HG02973 (cell line): Measurements from ENCODE around the gene CDYL.

Experiments
- ATAC-seq: cut with Tn5 transposase; IDR thresholded peaks from one replicate; pipeline ENCODE4 v1.9.1; 2021; ENCODE audit warnings: moderate library complexity; ENCODE audit not compliant: unreplicated experiment

CDYL gene

DNA sequence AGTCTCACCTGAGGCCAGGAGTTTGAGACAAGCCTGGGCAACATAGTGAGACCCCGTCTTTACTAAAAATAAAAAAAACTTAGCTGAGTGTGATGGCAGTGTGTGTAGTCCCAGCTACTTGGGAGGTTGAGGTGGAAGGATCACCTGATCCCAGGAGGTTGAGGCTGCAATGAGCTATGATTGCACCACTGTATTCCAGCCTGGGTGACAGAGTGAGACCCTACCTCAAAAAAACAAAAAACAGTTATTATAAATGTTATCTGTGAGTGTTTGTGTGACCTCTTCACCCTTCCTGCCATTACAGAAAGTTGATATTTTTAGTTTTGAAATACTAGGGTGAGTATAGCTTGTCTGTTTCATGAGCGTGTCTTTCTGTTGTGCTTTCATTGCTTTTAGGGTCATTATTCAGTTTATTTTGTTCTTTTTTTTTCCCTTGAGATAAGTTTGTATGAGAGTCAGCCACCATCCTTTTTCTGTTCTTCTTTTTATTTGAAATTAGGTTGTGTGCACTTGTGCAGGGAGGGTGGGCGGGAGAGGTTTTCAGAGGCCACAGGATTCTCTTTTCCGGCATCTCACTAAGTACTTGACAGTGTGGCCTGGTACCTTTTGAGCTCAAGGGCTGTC, 26.2 kb downstream of the CDYL start:
- ATAC-seq = peak; percentile 52

DNA sequence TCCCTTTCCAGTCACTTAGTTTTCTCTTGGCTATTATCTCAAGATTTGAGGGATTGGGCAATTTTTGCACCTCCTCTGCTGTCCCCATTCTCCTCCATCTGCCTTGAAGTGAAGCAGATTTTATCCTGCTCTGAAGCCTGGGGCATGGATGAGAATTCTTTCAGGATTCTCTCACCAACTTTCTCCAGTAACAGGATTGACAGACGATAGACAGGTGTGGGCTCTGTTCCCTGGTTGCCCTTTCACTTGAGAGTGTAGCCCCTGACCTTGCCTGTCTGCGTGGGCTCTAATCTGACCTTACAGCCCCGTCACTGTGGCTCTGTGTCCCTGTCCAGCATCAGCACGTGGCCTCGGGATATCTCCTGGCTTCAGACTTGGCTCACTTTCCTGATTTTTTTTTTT, 27.1 kb downstream of the CDYL start:
- ATAC-seq = no peak

DNA sequence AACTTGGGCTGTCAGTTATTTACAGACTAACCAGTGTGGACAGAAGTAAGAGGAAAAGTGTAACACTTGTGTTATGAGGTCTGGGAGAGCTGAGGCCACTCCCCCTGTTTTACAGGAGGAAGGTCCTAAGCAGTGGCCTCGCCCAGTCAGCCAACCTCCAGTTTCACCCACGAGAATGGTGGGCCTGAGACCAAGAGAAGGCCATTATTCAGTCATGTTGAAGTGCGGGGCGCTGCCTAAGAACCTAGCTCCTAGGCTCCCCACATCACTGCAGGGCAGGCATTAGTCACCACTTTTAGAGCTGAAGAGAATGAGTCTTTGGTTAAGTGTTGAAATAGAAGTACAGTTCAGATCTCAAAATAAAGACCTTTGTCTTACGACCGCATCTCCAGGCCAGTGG, 27.9 kb downstream of the CDYL start:
- ATAC-seq = no peak

DNA sequence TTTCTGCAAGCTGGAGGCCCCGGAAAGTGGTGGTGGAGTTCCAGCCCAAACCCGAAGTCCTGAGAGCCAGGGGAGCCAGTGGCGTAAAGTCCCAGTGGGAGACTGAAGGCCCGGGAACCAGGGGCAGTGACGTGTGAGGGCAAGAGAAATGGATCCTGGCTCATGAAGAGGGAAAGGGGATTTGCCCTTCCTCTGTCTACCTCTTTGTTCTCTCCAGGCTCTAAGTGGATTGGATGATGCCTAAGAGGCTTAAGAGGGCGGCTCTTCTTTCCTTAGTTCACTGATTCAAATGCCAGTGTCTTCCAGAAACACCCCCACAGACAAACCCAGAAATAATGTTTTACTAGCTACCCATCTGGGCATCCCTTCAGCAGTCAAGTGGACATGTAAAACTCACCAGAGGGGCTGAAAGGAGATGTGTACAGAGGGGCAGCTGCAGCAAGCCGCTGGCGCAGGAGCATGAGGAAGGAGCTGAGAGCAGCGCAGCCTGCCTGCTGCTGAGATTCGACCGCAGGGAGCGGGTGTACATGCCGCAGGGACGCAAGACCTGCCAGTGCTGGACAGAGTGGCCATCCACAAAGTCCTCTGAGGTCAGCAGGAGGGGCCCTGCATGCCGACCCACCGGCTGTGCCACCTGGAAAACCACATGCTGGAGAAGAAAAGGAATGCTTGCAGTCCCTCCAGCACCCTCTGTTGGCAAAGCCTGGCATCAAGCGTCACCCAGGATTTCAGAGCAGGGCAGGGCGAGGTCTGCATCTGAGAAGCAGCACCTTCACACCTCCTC, 29.5 kb downstream of the CDYL start:
- ATAC-seq = no peak

DNA sequence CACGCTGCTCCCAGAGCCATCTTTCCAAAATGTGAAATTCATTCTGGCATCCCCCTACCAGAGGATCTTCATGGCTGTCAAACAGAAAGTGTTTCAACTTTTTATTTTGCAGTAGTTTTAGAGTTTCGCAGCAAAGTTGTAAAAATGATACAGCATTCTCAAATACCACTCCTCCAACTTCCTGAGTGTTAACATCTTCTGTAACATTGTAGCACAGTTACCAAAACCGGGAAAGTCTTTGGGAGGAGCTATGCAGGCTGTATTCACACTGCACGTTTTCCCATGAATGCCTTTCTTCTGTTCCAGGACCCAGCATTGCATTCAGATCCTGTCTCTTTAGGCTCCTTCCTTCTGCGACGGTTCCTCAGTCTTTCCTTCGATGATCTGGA, 30.1 kb downstream of the CDYL start:
- ATAC-seq = no peak

DNA sequence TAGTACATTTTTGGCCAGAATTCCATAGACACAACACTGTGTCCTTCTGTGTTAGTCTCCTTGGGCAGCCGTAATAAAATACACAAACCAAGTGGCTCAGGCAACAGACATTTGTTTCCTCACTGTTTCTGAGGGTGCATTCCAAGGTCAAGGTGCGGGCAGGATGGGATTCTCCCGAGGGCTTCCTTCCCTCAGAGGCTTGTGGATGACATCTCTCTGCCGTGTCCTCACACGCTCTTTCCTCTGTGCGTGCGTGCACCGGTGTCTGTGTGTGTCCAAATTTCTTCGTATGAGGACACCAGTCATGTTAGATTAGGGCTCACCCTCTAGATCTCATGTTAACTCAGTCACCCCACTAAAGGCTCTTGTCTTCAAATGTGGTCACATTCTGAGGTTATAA, 30.6 kb downstream of the CDYL start:
- no peak for ATAC-seq

DNA sequence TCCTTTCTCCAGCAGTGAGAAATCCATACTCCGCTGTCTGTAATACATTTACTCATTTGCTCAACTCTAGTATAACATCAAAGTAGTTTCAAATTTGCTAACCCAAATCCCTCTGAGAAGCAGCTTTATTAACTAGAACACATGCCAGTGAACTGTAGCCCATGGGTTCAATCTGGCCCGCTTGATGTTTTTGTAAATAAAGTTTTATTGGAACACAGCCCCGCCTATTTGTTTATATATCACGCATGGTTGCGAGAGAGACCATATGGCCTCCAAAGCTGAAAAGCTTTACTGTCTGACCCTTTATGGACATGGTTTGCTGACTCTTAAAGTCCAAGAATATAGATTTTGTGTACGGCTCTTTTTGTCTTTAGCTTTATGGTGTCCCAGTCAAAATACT, 32.2 kb downstream of the CDYL start:
- no peak for ATAC-seq

DNA sequence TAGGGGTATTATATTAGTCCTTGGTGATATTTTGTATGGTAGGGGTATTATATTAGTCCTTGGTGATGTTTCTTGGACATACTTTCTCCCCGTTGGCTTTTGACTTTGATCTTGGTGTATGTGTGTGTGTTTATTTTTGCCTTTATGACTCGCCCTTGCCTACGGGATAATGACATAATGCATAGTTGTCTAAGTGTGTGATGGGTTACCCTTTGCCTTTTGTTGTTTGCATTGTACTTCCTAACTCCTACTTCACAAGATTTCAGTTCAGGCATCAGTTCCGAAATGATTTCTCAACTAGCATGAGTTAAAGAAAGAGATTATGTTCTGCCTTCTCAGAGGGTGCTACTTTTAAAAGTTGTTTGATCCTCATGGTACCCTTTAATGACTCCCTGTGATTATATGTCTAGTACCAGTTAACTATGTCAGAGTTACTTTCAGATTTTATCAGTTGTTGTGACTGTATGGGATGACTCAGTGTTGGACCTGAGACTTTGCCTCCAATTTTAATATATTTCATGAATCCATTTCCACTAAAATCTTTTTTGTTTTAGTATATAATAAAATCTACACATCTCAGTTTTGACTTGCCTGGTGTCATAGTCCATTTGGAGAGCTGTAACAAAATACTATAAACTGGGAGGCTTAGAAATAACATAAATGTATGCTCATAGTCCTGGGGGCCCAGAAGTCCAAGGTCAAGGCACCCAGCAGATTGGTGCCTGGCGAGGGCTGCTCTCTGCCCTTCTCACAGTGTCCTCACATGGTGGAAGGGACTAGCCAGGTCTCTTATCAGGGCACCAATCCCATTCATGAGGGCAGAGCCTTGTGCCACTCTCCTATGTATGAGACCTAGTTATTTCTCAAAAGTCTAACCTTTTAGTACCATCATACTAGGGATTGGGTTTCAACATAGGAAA, 34.1 kb downstream of the CDYL start:
- ATAC-seq = no peak

DNA sequence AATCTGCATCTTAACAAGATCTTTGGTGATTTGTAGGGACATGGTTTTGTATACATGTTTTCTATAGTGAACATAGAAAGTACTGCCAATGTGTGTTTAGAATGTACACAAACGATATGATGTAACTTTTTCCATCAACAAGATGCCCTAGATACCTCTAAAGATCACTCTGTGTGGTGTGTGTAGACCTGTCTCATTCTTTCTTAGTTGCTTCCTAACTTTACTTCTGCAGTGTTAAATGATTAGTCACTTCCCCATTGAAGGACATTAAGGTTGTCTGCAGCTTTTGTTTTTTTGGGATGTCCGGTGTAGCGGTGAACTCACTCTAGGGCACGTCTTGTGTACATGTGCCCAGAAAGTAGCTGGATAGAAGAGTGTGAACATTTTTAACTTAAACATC, 35.9 kb downstream of the CDYL start:
- no peak for ATAC-seq

DNA sequence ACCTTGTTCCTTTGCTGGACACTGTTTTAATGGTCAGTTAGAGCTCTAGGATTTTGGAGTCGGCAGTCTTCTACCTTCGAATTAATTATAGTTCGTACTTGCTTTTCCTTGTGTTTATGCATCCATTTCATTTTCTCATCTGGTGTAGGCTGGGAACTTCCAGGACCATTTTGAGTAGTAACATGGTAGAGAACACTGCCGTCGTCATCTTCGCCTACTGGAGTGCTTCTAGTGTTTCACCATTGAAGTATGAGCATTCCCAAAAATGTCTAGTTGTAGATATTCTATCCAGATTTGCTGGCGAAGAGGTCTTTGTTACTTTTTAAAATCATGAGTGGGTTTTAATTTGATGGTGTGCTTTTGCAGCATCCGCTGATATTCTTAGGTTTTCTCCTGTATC, 36.9 kb downstream of the CDYL start:
- ATAC-seq = no peak

DNA sequence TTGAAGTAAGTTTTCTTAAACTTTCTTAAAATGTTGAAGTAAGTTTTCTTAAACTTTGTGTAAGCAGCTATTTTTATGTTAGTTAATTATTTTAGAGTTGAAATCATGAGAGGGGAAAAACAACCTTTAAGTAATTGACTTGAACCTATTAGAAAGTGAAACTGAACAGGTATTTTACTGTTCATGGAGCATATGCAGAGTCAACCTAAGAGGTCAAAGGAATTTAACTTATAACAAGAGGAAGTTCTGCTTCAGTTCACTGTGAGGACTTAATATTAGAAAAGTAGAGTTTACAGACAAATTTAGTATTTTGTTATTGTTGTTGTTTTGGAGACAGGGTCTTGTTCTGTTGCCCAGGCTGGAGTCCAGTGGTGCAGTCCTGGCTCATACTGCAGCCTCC, 38.0 kb downstream of the CDYL start:
- ATAC-seq = no peak

DNA sequence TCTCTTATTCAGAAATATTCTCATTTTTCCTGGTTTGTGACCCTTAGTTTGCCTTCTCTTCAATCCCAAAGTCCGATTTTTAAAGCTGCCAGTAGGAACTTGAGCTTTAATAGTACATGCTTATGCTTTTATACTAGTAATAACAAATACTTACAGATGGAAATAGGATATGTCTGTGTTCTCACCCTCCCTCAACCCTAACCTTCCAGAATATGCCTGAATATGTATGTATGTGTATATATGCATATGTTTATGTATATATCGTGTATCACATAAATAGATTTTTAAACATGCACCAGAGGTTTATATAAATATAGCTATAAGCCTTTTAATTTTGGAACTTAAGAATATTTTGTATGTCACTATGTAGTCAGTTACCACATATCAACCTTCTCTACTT, 38.8 kb downstream of the CDYL start:
- ATAC-seq = no peak

DNA sequence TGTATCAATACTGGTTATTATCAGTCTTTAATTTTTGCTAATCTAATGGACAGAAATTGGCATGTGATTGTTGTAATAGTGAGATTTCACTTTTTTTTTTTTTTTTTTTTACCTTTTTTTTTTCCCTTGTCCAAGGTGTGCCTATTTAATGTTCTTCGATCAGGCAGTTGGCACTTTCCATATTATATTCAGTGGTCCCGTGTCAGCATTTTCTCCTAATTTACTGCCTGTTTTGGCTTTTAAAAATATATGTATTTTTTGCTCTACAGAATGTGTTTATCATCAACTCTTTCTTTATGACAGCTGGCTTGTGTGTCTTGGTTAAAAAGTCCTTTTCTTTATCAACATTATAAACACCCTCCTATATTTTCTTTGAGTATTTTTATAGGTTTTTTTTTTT, 39.4 kb downstream of the CDYL start:
- ATAC-seq = no peak

DNA sequence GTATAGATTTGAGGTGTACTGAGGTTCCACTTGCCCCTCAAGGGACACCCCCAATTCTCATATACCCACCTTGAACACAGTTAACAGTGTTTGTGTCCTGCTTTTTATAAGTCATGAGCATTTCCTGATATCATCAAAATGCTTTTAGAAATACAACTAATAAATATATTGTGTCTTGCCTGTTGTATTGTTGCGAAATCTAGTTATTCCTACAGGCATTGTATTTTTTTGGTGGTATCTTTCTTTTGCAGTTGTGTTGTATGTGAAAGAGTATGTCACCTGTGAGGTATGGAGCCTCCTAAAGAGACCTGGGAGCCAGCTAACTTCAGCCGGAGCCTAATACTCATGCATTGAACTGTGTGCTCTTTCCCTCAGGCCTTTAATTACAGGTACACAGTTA, 40.7 kb downstream of the CDYL start:
- ATAC-seq = no peak

DNA sequence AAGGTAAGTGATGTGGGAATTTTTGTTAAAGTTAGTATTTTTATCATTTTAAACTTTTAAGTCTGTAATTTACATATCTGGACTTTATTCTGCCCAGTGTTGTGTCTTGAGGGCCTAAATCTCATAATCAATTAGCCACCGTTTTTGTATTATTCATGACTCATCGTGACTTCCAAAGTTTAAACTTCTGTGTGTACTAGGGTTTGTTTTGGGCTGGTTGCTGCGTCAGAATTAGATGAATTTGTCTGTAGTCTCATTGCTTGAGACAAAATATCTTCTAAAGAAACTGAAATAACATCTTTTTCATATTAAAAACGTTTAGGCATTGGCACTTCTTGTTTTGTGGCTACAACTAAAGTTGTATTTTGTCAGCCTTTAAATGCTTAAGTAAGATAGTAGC, 41.3 kb downstream of the CDYL start:
- no peak for ATAC-seq

DNA sequence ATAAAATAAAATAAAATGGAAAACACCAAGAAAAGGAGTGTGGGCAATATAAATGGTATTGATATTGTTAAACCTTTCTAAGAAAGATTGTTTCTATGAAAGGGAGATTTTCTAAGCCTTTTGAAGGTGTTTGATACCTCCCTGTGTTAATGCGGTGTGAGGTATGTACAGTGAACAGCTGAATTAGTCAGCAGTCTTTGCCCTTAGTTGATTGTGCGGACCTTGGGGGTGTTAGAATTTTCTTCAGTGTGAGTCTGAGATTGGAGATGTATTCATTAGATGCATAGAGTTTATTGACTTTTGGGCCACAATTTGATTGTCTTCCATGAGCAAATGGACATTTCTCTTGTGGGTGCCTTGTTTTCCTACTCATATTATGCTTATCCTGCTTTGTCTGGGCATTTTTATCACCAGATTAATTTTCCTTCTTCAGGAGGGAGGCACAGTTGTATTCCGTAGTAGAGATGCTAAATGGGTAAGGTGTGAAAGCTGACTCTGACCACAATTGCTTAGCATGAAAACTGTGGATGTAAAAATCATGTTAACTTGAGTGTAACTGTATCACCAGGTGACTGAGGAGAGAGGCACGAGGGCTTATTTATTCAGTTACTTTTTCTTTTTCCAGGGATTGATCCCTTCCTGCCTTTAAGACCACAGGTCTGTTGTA, 42.2 kb downstream of the CDYL start:
- no peak for ATAC-seq

DNA sequence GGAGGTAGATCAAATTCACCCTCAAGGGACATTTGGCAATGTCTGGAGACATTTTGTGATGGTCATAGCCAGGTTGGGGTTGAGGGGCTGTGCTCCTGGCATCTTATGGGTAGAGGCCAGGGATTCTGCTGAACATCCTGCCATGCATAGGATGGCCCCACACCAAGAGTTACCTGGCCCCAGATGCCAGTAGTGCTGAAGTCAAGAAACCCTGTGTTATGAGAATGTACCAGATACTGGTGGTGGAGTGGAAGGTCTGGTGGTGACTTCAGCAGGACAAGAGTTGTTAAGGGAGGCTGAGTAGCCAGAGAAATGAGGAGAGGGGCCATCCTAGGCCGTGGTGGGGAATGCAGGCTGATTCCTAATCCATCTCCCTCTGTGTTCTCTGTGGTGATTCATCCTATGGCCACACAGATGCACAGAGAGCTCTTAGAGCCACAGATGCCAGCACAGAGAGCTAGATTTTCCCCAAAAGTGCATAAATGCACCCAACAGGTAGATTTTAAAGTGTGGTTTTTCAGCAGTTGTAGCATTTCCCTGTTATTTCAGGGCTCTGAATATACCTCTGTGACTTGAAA, 43.6 kb downstream of the CDYL start:
- ATAC-seq = no peak

DNA sequence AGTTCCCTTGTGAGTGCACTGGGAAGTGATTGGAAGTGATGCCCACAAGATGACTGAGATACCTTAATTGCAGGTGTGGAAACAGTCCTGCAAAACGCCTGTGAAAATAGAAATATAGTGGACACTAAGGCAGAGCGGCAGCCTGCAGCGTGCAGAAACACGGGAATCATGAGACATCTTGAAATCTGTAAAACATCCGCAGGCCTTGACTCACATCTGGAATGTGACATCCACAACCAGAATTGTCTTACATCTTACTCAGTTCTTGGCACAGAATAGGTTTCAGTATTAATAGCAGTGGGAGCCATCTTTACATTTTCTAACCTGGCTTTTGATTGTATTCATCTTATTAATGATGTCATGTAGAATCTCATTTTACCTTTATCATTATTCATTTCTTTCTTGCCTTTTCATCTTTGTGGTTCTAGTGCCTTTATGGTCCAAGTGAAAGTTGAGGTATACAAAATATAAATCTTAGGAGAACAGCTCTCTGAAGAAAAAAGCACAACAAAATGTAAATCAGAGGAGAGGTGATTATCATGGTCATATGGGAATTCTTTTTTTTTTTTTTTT, 44.6 kb downstream of the CDYL start:
- ATAC-seq = no peak

DNA sequence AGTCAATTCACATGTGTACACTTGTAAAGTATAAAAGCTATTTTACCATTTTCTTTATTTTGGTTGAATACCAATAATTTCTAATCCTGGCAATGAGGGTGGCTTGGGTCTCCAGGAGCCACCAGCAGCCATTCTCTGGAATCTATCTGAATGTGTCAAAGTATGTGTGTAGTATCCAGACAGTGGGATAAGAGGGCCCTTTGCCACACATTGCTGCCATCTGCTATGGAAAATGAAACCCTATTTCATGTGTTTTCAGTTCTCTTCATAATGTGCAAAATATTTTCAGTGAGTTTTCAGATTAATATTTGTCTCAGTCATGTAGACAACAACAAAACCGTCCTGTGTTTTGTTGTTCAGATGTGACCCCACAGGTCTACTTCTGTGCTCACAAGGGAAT, 46.3 kb downstream of the CDYL start:
- ATAC-seq = no peak

DNA sequence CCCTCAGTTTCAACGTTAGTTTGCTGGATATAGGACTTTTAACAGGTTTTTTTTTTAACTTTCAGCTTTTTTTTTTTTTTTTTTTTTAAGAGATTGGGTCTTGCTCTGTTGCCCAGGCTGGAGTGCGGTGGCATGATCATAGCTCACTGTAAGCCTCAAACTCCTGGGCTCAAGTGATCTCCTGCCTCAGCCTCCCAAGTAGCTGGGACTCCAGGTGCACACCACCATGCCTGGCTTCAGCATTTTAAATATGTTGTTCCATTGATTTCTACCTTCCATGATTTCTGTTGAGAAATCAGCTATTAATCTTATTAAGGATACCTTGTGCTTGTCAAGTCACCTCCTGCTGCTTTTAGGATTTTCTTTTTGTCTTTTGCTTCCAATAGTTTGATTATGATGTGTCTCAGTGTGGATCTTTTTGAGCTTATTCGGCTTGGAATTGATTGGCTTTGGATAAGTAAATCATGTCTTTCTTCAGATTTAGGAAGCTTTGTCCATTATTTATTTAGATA, 52.0 kb downstream of the CDYL start:
- ATAC-seq = no peak
